HG03442 (cell line): ENCODE data around the gene ADGRD1.

Experiments used
- ATAC-seq: cut with Tn5 transposase; IDR thresholded peaks from one replicate; pipeline ENCODE4 v1.9.1; 2021; ENCODE audit warnings: mild to moderate bottlenecking, moderate library complexity; ENCODE audit not compliant: unreplicated experiment

Gene ADGRD1

DNA sequence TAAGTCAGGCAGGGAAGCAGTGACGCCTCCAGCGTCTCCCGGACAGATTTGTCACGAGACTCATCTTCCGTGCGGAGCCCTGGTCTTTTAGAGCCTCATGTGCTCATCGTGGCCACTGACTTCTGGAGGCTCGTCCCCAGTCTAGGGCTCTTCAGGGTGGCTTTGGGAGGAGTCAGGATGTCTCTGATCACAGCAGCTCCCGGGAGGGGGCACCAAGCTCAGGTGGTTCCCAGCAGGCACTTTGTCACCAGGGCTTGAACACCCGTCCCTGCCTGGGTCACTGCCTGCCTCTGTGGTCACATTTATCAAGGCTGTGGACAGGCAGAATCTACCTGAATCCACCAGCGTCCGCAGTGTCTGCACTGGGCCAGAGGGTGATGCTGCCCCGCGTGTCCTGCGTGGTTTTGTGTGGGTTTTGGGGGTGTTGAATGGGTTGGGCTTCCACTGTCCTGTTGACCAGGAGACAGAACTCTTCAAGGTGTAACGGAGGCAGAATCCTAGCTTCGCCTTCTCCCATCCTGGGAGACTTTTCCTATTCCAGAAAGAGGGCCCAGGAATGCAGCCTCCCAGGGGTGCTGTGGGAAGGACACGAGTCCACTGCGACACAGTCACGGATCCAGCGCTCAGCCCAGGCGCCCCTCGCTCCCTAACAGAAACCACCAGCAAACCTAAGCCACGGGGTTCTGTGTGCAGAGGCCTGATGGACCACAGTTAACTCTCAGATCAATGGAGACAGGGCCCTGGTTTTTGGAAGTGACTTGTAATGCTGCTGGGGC, 132.3 kb downstream of the ADGRD1 start:
- no peak for ATAC-seq

- ATAC-seq, result no peak
Measured at GRCh38 chr12:131087302-131087818, 133.7 kb downstream of the ADGRD1 start.

- no peak for ATAC-seq
Measured at GRCh38 chr12:131087991-131088700, 134.4 kb downstream of the ADGRD1 start.

DNA sequence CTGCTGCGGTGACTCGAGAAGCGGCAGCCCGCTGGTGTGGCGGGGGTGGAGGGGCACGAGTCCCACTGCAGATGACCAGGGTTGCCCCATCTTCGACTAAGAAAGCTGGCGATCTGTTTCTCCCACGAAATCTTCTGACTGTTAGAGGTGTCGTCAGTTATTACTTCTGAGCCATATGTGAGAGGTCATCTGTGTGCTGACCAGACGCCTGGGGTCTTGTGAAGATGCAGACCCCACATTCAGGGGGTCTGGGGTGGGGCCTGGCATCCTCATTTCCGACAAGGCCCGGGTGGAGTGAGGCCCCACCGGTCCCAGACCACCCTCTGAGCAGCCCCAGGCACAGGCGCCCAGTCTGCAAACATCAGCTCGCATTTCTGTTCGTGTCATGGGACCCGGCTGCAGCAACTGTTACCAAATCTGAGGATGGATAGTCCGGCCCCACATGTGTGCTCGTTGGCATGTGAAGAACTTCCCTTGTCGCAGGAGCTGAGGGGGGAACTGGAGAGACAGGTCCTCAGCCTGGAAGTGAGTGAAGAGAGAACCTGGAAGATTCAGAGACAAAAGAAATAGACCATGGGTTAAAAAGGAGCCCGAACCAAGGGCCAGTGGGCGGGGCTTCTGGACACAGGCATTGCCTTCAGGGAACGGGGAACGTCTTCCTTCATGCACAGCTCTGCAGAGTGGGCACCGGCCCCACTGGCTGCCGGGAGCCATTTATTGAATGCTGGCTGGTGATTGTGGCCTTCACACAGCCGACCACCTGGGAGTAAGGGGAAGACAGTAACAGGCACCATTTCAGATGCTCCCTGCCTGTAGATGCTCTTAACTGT, 135.2 kb downstream of the ADGRD1 start:
- no peak for ATAC-seq

- no peak for ATAC-seq
Measured at GRCh38 chr12:131089531-131090273, 136.0 kb downstream of the ADGRD1 start.

- no peak for ATAC-seq
Measured at GRCh38 chr12:131090274-131091210, 136.8 kb downstream of the ADGRD1 start.

GRCh38 chr12:131091413-131091975, 137.8 kb downstream of the ADGRD1 start:
- no peak for ATAC-seq

GRCh38 chr12:131091976-131092691, 138.4 kb downstream of the ADGRD1 start:
- ATAC-seq, result no peak

GRCh38 chr12:131092901-131093603, 139.3 kb downstream of the ADGRD1 start:
- peak; percentile 68 for ATAC-seq

- ATAC-seq, result no peak
Measured at GRCh38 chr12:131093604-131093955, 139.9 kb downstream of the ADGRD1 start.

DNA sequence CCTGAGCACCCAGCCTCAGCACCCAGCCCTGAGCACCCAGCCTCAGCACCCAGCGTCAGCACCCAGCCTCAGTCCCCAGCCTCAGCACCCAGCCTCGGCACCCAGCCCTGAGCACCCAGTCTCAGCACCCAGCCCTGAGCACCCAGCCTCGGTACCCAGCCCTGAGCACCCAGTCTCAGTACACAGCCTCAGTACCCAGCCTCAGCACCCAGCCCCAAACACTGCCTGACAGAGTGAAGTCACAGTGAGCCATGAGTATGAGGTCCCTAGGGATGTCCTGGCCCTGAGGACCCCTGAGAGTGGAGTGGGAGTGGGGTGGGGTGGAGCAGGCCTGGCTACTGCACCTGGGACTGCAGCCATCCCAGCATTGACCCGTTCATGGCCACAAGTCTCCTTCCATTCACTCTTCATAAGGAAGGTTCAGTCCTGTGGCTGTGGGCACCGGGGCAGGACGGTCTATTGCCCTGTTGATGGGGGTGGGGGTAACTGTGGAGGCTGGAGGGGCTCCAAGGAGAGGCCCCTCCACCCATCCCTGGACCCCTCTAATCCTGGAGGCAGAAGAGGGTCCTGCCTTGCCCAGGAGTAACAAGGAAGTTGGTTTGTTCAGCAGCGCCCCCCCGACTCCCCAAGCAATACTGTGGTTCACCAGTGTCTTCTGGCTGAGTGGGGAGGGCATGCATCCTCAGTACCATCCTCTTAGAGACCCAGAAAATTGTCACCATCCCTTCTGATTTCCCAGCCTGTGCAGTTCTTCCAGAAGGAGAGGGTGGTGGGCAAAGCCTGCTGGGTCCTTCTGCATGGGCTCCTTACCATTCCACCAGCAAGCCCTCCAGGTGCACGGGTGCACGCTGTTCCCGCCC, 140.5 kb downstream of the ADGRD1 start:
- no peak for ATAC-seq

DNA sequence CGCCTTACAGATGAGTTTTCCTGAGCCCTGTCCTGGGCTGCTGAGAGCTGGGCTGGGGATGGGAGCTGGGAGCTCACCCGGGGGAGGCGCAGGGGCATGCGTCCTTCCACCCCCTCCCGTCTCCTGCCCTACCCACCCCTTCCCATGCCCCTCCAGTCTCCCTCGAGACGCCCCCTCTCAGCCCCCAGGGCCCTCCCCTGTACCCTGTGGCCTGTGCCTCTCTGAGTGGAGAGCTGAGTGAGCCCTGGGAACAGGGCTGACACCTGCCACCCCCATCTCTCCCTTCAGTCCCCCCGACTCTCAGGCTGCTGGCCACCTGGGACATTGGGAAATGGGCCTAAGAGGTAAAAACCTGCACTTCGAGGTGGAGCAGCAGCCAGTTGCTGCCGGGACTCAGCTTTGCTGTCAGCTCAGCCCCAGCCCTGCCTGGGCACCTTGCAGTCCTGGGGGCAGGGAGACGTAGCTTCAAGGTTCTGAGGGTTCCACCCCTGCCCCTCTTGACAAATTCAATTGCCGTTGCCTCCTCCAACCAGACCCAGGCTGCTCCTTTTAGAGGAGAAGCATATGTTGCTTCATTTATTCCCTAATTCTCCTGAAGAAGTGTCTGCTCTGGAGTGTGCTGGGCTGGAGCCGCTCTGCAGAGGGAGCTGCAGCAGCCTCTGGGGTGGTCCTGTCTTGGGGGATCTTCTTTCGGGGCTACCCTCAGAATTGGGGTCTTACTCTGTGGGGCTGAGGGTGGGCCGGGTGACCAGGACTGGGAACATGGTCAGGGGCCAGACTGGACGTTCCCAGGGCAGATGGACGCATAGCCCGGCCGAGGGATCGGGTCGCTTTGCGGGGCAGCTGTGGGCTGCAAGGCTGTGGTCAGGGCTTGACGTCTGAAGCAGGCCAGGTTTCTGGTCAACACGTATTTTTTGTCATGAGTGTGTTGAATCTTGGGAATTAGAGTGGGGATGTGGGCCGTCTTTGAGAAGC, 141.4 kb downstream of the ADGRD1 start:
- ATAC-seq, result no peak

GRCh38 chr12:131095826-131096680, 142.3 kb downstream of the ADGRD1 start:
- ATAC-seq, result no peak

DNA sequence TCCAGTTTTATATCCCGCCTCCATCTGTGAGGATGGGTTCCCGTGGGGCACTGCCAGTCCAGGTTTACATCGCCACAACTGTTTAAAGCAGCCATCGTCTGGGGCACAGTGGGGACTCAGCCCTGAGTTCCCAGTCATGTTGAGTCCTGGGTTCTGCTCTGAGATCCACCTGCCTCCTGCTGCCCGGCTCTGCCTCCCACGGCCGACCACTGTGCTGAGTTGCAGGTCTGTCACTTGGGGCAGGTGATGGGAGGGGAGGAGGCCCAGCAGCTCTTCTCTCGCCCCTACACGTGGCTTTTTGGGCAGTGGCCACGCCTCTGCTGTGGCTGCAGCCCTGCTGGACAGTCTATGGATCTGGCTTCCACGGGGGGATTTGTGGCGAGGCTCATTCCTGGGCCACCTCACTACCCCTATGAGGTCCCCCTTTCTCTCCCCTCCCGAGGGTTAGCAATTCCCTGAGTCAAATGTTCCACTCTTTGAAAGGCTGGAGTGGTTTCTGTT, 143.0 kb downstream of the ADGRD1 start:
- no peak for ATAC-seq
